Panc1 (cell line): Measurements from ENCODE around the gene CORO1C. TPM values are rescaled to one million over a fixed set of nuclear protein-coding genes. Genes with fewer than 3 reads are reported as not detected.

Experiments used
- ATAC-seq: fragments of 200-7000 bp; cut with Tn5 transposase; 2 replicates; pipeline ENCODE4 v1.9.1; 2020; ENCODE audit warnings: mild to moderate bottlenecking, moderate library complexity
- Bru-seq: library from RNA; stranded (reverse); fragments of 400-500 nt; gene quantifications from one replicate; lab custom pipeline; 2021; lab: Mats Ljungman, UMichigan
- BruChase-seq, 2 experiments: library from RNA; stranded (reverse); fragments of 400-500 nt; gene quantifications; one replicate each; lab custom pipeline; 2021; lab: Mats Ljungman, UMichigan
- BruUV-seq: library from RNA; stranded (reverse); fragments of 400-500 nt; replicated peaks from 2 replicates; lab custom pipeline; 2021; lab: Mats Ljungman, UMichigan
- CTCF ChIA-PET: fragments of 300-600 bp; sonication (Branson Sonifier 250); formaldehyde crosslinking; loops from one replicate; lab custom pipeline; 2022; ENCODE audit warnings: antibody characterized with exemption; lab: Charles Lee
- POLR2A ChIA-PET: fragments of 300-600 bp; sonication (Branson Sonifier 250); formaldehyde crosslinking; loops from one replicate; lab custom pipeline; 2022; ENCODE audit warnings: antibody characterized with exemption; lab: Charles Lee
- DNase-seq: peaks from one replicate; pipeline ENCODE4 v3.0.0-alpha.2; 2010; ENCODE audit warnings: low read depth, low spot score
- H3K27ac ChIP-seq: 2 replicates; pipeline ENCODE4 v1.5.1; 2011; ENCODE audit warnings: mild to moderate bottlenecking, low read length, inconsistent platforms
- H3K27me3 ChIP-seq: fragments of 200-500 bp; sonication (Bioruptor generic); 2 replicates; pipeline ENCODE4 v1.6.0; 2014; ENCODE audit warnings: low read length, inconsistent platforms; ENCODE audit not compliant: control insufficient read depth, insufficient read depth
- H3K36me3 ChIP-seq: fragments of 200-500 bp; sonication (Bioruptor generic); 2 replicates; pipeline ENCODE4 v1.5.1; 2014; ENCODE audit warnings: inconsistent platforms, mild to moderate bottlenecking, low read length, moderate library complexity; ENCODE audit not compliant: control insufficient read depth, insufficient read depth
- H3K4me1 ChIP-seq: 2 replicates; pipeline ENCODE4 v1.5.1; 2011; ENCODE audit warnings: inconsistent platforms, mild to moderate bottlenecking, low read length, moderate library complexity; ENCODE audit not compliant: control insufficient read depth, insufficient read depth
- H3K4me3 ChIP-seq, 2 experiments: 2 replicates each; pipeline ENCODE4 v1.5.1; 2011 to 2012; ENCODE audit warnings: low read depth in 2 of 2, low read length in 2 of 2, mild to moderate bottlenecking in 2 of 2, inconsistent platforms in 1 of 2, moderate library complexity in 1 of 2
- H3K9me3 ChIP-seq: fragments of 200-500 bp; sonication (Bioruptor generic); 2 replicates; pipeline ENCODE4 v1.5.1; 2014; ENCODE audit warnings: low read depth, mild to moderate bottlenecking, inconsistent platforms, low read length, moderate library complexity; ENCODE audit not compliant: control insufficient read depth, insufficient read depth
- POLR2AphosphoS5 ChIP-seq: IDR thresholded peaks from 2 replicates; pipeline ENCODE4 v1.6.1; 2012; ENCODE audit warnings: mild to moderate bottlenecking, low read depth, low read length, moderate library complexity
- SIN3A ChIP-seq: IDR thresholded peaks from 2 replicates; pipeline ENCODE4 v1.6.1; 2012; ENCODE audit warnings: low read depth, mild to moderate bottlenecking, low read length, moderate library complexity, borderline replicate concordance; ENCODE audit not compliant: insufficient read depth
- TCF7L2 ChIP-seq: IDR thresholded peaks from 2 replicates; pipeline ENCODE4 v1.6.1; 2011; ENCODE audit warnings: mild to moderate bottlenecking, low read depth, low read length, inconsistent platforms
- in situ Hi-C: cut with HindIII; loops from 2 replicates; pipeline ENCODE4 v1.10.0; 2016; ENCODE audit warnings: low sequenced_read_pairs, low pct_unique_long_range_greater_than_20kb
- intact Hi-C: fragments of 100-400 bp; cut with micrococcal nuclease; formaldehyde crosslinking; loops from one replicate; pipeline ENCODE4 v1.10.0; 2022; ENCODE audit not compliant: unreplicated experiment
- long read RNA-seq: library from polyadenylated mRNA; unstranded; transcript quantifications from one replicate; pipeline ENCODE4 v2.0.0, GENCODE V29; 2021; ENCODE audit not compliant: unreplicated experiment
- polyA plus RNA-seq: library from polyadenylated mRNA; unstranded; fragments of >200 nt; gene quantifications from one replicate; pipeline ENCODE4 v1.2.1, GENCODE V29; 2012; ENCODE audit warnings: missing spikeins; ENCODE audit not compliant: insufficient read length
- total RNA-seq: library from RNA; stranded (reverse); gene quantifications from one replicate; pipeline ENCODE4 v1.2.1, GENCODE V29; 2021; ENCODE audit not compliant: unreplicated experiment
- TF ChIP-seq, protein P1 (sequence below): fragments of 450-650 bp; IDR thresholded peaks from 2 replicates; pipeline ENCODE4 v1.5.1; 2017; ENCODE audit warnings: mild to moderate bottlenecking
- TF ChIP-seq, protein P2 (sequence below), 2 experiments: IDR thresholded peaks; 2 replicates each; pipeline ENCODE4 v1.6.1; 2011 to 2012; ENCODE audit warnings: low read depth in 2 of 2, control low read depth in 1 of 2, low read length in 1 of 2, mild to moderate bottlenecking in 1 of 2, moderate library complexity in 1 of 2; ENCODE audit not compliant: insufficient read depth in 1 of 2

The CORO1C gene
- total RNA-seq (165 TPM), Bru-seq, nascent RNA (percentile 91 among the genes with signal in this experiment), BruChase-seq, experiment 1, labeled RNA remaining after a 2-hour chase (percentile 88 among the genes with signal in this experiment), BruChase-seq, experiment 2, labeled RNA remaining after a 6-hour chase (percentile 94 among the genes with signal in this experiment)
- 86.7 TPM for polyA plus RNA-seq
- long read RNA-seq, transcript CORO1C-201 (11 exons, 3,892 nt) = major isoform, 71 of 138 reads
- long read RNA-seq, partial matches to known transcripts = 16 of 138 reads
- long read RNA-seq, other reads (novel, unspliced or antisense) = 50 of 138 reads

DNA sequence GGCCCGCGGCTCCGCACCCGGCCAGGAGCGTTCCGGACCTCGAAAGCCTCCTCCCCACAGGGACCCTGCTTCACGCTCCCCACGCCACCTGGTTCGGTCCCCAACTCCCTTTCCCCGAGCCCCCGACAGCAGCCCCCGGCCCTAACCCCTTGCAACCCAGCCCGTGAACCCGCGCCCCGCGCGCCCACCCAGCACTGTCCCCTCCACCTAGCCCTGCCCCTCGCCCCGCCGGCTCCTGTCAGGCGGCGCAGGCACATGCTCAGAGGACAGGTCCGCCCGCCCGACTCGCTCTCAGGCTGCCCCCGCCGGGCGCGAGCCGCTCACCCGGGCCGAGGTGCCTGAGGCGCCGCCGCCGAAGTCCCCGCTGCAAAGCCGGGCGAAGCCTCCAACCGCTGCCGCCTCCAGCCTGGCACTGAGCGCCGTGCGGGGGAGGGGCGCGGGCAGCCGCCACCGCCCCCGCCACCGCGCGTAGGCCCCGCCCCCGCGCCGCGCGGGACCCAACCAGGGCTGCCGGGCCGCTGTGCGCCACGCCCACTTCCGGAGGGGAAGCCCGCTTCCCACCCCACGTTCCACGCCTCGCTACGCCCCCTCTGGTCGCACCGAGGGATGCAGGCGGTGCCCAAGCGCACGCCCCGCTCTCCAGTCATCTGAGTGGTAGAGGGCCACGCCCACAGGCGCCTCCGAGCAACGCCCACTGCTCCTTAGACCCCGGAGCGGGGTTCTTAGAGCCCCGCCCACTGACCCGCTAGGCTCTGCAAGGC, at the start of gene CORO1C:
TSS of gene CORO1C (minus strand) at position 414 of the 761 bp plus-strand sequence. CDS start 30,200 bp downstream, outside the sequence.
- no peaks in the 10 kb centered on the region for H3K27me3 ChIP-seq
- no peaks in the 10 kb centered on the region; the same call in 1 of the 2 replicates for H3K36me3 ChIP-seq
- ATAC-seq = peak; percentile 84
- DNase-seq = no peak
- ChIA-PET CTCF (no interaction called here), POLR2A (interaction anchor here (0.5 kb wide), 1 partner anchor 19 kb away, joined by 13 read pairs; no protein-coding TSS in a partner anchor)
- intact Hi-C loops (no loop called here), in situ Hi-C loops (no loop called here)
- H3K4me1 ChIP-seq = peaks cover 27% of the 10 kb centered on the region
- peak within 1 kb of the TSS; percentile 64 to 90 for H3K4me3 ChIP-seq
- TF ChIP-seq SIN3A = peak; percentile 86; the same call in 1 of the 2 replicates
- TF ChIP-seq, protein P1, sequence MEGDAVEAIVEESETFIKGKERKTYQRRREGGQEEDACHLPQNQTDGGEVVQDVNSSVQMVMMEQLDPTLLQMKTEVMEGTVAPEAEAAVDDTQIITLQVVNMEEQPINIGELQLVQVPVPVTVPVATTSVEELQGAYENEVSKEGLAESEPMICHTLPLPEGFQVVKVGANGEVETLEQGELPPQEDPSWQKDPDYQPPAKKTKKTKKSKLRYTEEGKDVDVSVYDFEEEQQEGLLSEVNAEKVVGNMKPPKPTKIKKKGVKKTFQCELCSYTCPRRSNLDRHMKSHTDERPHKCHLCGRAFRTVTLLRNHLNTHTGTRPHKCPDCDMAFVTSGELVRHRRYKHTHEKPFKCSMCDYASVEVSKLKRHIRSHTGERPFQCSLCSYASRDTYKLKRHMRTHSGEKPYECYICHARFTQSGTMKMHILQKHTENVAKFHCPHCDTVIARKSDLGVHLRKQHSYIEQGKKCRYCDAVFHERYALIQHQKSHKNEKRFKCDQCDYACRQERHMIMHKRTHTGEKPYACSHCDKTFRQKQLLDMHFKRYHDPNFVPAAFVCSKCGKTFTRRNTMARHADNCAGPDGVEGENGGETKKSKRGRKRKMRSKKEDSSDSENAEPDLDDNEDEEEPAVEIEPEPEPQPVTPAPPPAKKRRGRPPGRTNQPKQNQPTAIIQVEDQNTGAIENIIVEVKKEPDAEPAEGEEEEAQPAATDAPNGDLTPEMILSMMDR = peak; percentile 87
- TF ChIP-seq POLR2AphosphoS5 = no peak
- H3K27ac ChIP-seq = peak within 1 kb of the TSS; percentile 94
- H3K9me3 ChIP-seq = no peaks in the 10 kb centered on the region
- BruUV-seq = no TSS peak

DNA sequence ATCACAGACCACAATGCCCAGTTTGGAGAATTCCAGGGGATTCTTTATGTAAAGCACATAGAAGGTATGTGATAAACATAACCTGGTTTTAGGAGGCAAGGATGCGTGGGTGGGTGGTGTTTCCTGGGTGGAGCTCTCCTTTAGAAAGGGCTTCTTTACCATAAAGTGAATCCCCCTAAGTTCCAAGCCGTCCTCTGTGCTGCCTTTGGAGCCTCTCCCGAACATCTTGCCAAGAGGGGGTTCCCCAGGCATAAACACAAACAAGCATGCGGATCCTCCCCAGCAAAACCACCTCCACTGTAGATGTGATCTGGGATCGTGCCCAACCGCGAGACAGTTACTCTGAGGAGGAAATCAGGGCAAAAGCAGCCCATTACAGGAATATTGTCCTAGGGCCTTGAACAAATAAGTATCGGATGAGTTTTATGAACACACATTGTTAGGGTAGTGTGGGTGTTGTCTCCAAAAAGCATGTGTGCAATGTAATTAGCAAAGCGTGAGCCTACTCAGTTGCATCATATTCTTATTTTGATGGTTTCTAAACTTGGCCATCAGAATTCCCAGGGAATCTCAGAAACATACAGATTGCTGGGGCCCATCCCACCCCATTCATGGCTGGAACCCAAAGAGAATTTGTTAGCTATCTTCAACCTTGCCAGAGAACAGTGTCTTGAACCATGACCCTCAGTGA, 48.8 kb upstream of the CORO1C start:
- no peak overlapping the region for H3K4me3 ChIP-seq
- no peaks in the 10 kb centered on the region for H3K9me3 ChIP-seq
- CTCF ChIA-PET = interaction anchor here (0.6 kb wide), 1 partner anchor 65 kb away, joined by 3 read pairs; no protein-coding TSS in a partner anchor
- DNase-seq = no peak
- intact Hi-C loops = no loop called here
- no peak for ATAC-seq
- H3K4me1 ChIP-seq = no peaks in the 10 kb centered on the region
- TF ChIP-seq TCF7L2 = no peak
- in situ Hi-C loops = no loop called here
- H3K27ac ChIP-seq = no peak overlapping the region
- H3K27me3 ChIP-seq = no peaks in the 10 kb centered on the region
- no peaks in the 10 kb centered on the region for H3K36me3 ChIP-seq
- BruUV-seq = no TSS peak
- POLR2A ChIA-PET = interaction anchor here (0.6 kb wide), 1 partner anchor 67 kb away, joined by 3 read pairs; no protein-coding TSS in a partner anchor

DNA sequence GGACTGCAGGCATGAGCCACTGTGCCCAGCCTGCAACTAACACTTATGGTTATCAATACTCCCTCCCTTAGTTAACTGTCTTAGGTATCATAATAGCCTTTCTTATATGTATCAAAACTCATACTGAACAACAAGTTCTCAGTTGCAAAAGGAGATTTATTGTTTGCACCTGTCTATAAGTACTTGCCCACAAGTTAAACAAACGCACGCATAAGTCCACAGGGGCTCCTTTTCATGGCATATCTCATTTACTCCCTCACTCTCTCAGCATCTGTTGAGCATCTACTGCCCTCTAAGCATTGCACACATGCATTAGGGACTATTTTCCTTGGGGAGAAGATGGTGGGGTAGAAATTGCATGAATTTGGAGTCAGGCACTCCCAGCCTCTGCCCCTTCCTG, 46.7 kb upstream of the CORO1C start:
- no peak overlapping the region for H3K27ac ChIP-seq
- in situ Hi-C loops = no loop called here
- no peaks in the 10 kb centered on the region for H3K36me3 ChIP-seq
- no peaks in the 10 kb centered on the region for H3K9me3 ChIP-seq
- TF ChIP-seq, protein P2, sequence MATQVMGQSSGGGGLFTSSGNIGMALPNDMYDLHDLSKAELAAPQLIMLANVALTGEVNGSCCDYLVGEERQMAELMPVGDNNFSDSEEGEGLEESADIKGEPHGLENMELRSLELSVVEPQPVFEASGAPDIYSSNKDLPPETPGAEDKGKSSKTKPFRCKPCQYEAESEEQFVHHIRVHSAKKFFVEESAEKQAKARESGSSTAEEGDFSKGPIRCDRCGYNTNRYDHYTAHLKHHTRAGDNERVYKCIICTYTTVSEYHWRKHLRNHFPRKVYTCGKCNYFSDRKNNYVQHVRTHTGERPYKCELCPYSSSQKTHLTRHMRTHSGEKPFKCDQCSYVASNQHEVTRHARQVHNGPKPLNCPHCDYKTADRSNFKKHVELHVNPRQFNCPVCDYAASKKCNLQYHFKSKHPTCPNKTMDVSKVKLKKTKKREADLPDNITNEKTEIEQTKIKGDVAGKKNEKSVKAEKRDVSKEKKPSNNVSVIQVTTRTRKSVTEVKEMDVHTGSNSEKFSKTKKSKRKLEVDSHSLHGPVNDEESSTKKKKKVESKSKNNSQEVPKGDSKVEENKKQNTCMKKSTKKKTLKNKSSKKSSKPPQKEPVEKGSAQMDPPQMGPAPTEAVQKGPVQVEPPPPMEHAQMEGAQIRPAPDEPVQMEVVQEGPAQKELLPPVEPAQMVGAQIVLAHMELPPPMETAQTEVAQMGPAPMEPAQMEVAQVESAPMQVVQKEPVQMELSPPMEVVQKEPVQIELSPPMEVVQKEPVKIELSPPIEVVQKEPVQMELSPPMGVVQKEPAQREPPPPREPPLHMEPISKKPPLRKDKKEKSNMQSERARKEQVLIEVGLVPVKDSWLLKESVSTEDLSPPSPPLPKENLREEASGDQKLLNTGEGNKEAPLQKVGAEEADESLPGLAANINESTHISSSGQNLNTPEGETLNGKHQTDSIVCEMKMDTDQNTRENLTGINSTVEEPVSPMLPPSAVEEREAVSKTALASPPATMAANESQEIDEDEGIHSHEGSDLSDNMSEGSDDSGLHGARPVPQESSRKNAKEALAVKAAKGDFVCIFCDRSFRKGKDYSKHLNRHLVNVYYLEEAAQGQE (IDR thresholded peaks at IDR 0.05; ENCODE audit: insufficient read depth in 1 of 2, low read depth in 2 of 2, low read length in 1 of 2) = no peak
- TF ChIP-seq POLR2AphosphoS5 = no peak
- no peak for TF ChIP-seq TCF7L2
- no peak for TF ChIP-seq SIN3A
- TF ChIP-seq, protein P1 = no peak
- no peaks in the 10 kb centered on the region for H3K27me3 ChIP-seq
- intact Hi-C loops = no loop called here
- H3K4me1 ChIP-seq = no peaks in the 10 kb centered on the region
- DNase-seq (no peak), ATAC-seq (0 out of 2 replicates have a peak, but pooled peaks have one; percentile 37)
- CTCF ChIA-PET = no interaction called here
- no TSS peak for BruUV-seq
- H3K4me3 ChIP-seq = no peak overlapping the region
- POLR2A ChIA-PET = no interaction called here
